ENCODE measurements around the gene ARHGAP6. TPM values are rescaled to one million over a fixed set of nuclear protein-coding genes. Genes with fewer than 3 reads are reported as not detected.
"Not testable (repeated sequence)": the region's sequence is repeated elsewhere in the genome, so short reads cannot be mapped to it uniquely, and the experiment has no call there.

Gene ARHGAP6
- total RNA-seq, 1 experiment from 2014 or later: 2.0 TPM

DNA sequence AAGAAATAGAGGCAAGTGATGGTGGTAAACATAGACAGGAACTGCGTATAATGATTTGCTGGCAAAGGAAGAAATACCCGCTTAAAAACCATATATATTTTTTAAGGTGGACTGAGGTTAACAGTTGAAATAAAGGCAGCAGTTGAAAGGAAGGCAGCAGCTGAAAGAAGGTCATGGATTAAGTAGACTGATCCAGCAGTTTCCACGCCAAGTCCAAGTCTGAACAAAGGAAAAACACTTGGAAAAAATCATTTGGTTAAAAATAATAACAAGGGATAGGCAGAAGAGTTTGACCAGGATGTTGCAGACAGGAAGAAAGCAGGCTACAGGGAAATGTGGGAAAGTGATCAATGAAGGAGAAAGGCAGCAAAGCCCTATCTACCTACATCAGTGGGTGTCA is 278.9 kb downstream of the ARHGAP6 start:
- no peaks in the 10 kb centered on the region for H3K36me3 ChIP-seq (replicated peaks; ENCODE audit: control insufficient read depth, insufficient read depth, low read length)
- DNase-seq: no peak
- no peak overlapping the region for H3K4me3 ChIP-seq (ENCODE audit: insufficient read depth, low read depth, low read length)
- H3K27me3 ChIP-seq (ENCODE audit: control insufficient read depth, insufficient read depth, low read length): no peaks in the 10 kb centered on the region

DNA sequence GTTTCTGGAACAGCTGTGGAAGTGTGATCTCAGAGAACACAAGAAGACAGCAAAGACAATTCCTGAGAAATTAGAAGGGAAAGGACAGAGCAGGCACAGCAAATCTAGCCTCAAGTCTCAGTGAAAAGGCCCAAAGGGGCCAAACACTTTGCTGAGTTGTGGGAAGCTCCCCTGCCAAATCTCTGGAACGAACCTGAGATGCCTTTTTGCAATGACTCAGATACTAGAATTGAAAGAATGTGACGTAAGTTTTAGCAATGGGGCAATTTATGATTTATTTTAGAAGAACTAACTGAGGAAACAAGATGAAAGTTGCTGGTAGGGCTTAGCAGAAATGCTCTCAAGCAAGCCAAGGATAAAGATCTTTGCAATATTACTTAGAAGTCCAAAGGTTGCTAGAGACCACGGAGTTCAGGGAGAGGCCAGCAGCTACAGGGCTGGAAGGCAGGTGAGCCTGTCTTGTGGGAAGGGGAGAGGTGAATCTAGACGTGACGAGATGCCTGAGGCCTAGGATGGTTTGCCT is 279.7 kb downstream of the ARHGAP6 start:
- Histone ChIP-seq H3K36me3 (replicated peaks; ENCODE audit: control insufficient read depth, insufficient read depth, low read length) (no peaks in the 10 kb centered on the region), H3K4me3 (ENCODE audit: insufficient read depth, low read depth, low read length) (no peak overlapping the region), H3K27me3 (ENCODE audit: control insufficient read depth, insufficient read depth, low read length) (no peaks in the 10 kb centered on the region)
- DNase-seq: no peak

GRCh38 chrX:11382930-11383329 is 282.8 kb downstream of the ARHGAP6 start:
- Histone ChIP-seq H3K4me3 (ENCODE audit: insufficient read depth, low read depth, low read length) (no peak overlapping the region), H3K36me3 (replicated peaks; ENCODE audit: control insufficient read depth, insufficient read depth, low read length) (no peaks in the 10 kb centered on the region), H3K27me3 (ENCODE audit: control insufficient read depth, insufficient read depth, low read length) (no peaks in the 10 kb centered on the region)
- DNase-seq: no peak

GRCh38 chrX:11381464-11381863 is 284.3 kb downstream of the ARHGAP6 start:
- H3K27me3 ChIP-seq (ENCODE audit: control insufficient read depth, insufficient read depth, low read length): no peaks in the 10 kb centered on the region
- no peak overlapping the region for H3K4me3 ChIP-seq (ENCODE audit: insufficient read depth, low read depth, low read length)
- no peaks in the 10 kb centered on the region for H3K36me3 ChIP-seq (replicated peaks; ENCODE audit: control insufficient read depth, insufficient read depth, low read length)
- DNase-seq: peak; percentile 19

GRCh38 chrX:11380187-11380844 is 285.4 kb downstream of the ARHGAP6 start:
- H3K36me3 ChIP-seq (replicated peaks; ENCODE audit: control insufficient read depth, insufficient read depth, low read length): no peaks in the 10 kb centered on the region
- no peak overlapping the region for H3K4me3 ChIP-seq (ENCODE audit: insufficient read depth, low read depth, low read length)
- no peaks in the 10 kb centered on the region for H3K27me3 ChIP-seq (ENCODE audit: control insufficient read depth, insufficient read depth, low read length)
- DNase-seq: no peak

DNA sequence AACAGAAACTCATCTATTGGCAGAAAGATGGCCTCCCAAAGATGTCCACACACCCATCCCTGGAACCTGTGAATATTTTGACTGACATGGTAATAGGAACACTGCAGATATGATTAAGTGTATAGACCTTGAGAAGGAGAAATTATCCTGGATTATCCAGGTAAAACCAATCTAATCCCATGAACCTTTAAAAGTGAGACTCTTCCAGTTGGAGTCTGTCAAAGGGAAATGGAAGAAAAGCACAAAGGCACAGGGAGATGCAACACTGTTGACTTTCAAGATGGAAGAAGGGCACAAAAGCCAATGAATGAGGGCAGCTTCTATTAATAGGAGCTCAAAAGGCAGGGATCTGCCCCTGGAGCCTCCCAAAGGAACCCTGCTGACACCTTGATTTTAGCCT is 289.6 kb downstream of the ARHGAP6 start:
- Histone ChIP-seq H3K27me3 (ENCODE audit: control insufficient read depth, insufficient read depth, low read length) (no peaks in the 10 kb centered on the region), H3K4me3 (ENCODE audit: insufficient read depth, low read depth, low read length) (no peak overlapping the region), H3K36me3 (replicated peaks; ENCODE audit: control insufficient read depth, insufficient read depth, low read length) (no peaks in the 10 kb centered on the region)
- DNase-seq: no peak

GRCh38 chrX:11375614-11376119 is 290.1 kb downstream of the ARHGAP6 start:
- H3K36me3 ChIP-seq (replicated peaks; ENCODE audit: control insufficient read depth, insufficient read depth, low read length): no peaks in the 10 kb centered on the region
- H3K4me3 ChIP-seq (ENCODE audit: insufficient read depth, low read depth, low read length): no peak overlapping the region
- H3K27me3 ChIP-seq (ENCODE audit: control insufficient read depth, insufficient read depth, low read length): no peaks in the 10 kb centered on the region
- no peak for DNase-seq

GRCh38 chrX:11374570-11374969 is 291.1 kb downstream of the ARHGAP6 start:
- no peaks in the 10 kb centered on the region for H3K36me3 ChIP-seq (replicated peaks; ENCODE audit: control insufficient read depth, insufficient read depth, low read length)
- no peaks in the 10 kb centered on the region for H3K27me3 ChIP-seq (ENCODE audit: control insufficient read depth, insufficient read depth, low read length)
- no peak for DNase-seq
- no peak overlapping the region for H3K4me3 ChIP-seq (ENCODE audit: insufficient read depth, low read depth, low read length)

DNA sequence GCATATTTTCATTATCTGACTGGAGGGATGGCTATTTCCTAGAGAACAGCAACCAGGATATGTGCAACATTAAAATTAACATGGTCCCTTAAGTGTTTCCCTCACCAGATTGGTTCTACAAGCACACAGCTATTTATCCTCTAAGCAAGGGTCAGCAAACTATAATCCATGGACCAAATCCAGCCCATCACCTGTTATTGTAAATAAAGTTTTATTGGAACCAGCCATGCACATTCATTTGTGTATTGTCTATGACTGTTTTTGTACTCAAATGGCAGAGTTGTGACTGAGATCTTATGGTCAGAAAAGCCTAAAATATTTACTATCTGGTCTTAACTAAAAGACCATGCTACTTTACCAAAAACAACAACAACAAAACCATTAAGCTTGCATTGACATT is 294.6 kb downstream of the ARHGAP6 start:
- Histone ChIP-seq H3K27me3 (ENCODE audit: control insufficient read depth, insufficient read depth, low read length) (no peaks in the 10 kb centered on the region; the same call in 1 of the 2 replicates), H3K36me3 (replicated peaks; ENCODE audit: control insufficient read depth, insufficient read depth, low read length) (no peaks in the 10 kb centered on the region), H3K4me3 (ENCODE audit: insufficient read depth, low read depth, low read length) (no peak overlapping the region)
- DNase-seq: no peak

DNA sequence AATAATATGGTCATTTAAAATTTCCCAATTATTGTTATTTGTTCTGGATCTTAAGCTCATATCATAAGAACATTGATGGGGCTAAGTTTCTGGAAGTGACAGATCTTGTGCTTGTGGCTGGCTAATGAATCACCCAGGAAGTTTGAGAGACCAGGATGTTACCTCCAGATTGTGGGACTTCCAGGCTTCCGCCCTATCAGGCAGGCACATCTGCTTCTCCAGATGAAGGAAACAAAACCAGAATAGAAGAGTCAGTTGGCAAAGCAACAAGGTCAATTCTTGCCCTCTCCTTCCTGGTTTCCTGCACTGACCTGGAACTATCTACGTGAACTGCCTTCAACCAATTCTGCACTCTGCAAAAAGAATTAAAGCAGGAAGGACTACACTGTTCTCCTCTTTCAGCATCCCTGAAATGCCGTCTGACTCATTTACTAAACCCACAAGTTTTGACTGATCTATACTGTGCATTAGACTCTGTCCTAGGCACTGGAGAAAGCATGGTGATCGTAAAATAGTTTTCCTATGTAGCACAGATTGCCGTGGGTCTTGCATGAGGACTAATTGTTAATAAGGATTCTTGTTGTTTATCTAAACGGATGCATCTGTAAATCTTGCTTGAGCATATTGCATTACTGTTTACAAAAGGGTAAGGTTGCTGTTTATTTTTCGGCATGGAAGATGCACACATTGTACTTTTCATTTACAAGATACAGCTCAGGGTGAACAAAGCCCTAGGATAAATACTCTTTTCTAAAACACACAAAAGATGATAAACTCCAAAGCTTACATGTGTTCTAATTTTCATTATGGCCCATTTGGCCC is 297.9 kb downstream of the ARHGAP6 start:
- H3K36me3 ChIP-seq (replicated peaks; ENCODE audit: control insufficient read depth, insufficient read depth, low read length): no peaks in the 10 kb centered on the region
- no peak overlapping the region for H3K4me3 ChIP-seq (ENCODE audit: insufficient read depth, low read depth, low read length)
- H3K27me3 ChIP-seq (ENCODE audit: control insufficient read depth, insufficient read depth, low read length): no peaks in the 10 kb centered on the region; the same call in 1 of the 2 replicates
- DNase-seq: no peak

DNA sequence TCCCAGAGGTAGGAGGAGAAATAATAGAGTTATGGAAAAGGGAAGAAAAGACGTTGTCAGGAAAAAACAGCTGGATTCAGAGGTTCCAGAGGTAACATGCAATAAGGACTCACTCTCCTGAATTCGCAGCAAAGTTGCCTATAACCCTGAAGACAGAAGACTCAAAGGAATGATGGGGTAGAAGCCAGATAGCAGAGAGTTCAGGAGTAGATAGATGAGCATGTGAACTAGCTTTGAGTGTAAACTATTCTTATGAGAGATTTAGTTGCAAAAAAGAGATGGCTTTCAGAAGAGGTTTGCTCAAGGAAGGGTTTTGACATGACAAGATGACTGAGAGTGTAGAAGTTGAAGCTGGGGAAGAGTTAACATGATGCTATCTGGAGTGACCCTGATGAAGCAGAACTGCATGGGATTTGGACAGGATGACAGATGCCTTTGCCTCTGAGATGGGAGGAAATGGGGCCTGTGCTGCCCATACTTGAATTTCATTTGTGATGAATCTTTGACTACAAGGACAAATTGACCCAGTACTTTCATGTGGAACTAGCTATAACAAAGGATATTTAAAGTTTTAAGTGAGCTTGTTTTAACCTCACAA is 298.6 kb downstream of the ARHGAP6 start:
- no peaks in the 10 kb centered on the region for H3K36me3 ChIP-seq (replicated peaks; ENCODE audit: control insufficient read depth, insufficient read depth, low read length)
- H3K4me3 ChIP-seq (ENCODE audit: insufficient read depth, low read depth, low read length): no peak overlapping the region
- no peak for DNase-seq
- no peaks in the 10 kb centered on the region; the same call in 1 of the 2 replicates for H3K27me3 ChIP-seq (ENCODE audit: control insufficient read depth, insufficient read depth, low read length)

GRCh38 chrX:11365426-11365825 is 300.3 kb downstream of the ARHGAP6 start:
- Histone ChIP-seq H3K36me3 (replicated peaks; ENCODE audit: control insufficient read depth, insufficient read depth, low read length) (no peaks in the 10 kb centered on the region), H3K4me3 (ENCODE audit: insufficient read depth, low read depth, low read length) (no peak overlapping the region), H3K27me3 (ENCODE audit: control insufficient read depth, insufficient read depth, low read length) (no peaks in the 10 kb centered on the region; the same call in 1 of the 2 replicates)
- DNase-seq: no peak

DNA sequence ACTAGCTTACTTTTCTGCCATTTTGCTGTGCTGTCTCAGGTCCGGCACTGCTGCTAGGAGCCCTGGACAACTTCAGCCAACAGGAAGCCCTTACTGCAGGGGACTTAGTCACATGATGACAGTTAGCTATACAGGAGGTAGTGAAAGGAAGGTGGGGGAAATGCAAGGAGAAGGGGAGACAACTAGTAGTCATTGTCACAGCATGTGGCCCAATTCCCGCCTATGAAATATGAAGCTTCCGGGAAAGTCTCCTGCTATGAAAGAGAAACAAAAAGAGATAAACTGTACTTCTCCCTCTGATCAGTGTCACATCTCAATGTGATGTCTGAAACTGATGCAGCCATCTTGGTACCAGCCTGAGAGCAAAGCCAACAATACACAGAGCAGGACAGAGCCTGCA is 300.9 kb downstream of the ARHGAP6 start:
- no peak for DNase-seq
- Histone ChIP-seq H3K4me3 (ENCODE audit: insufficient read depth, low read depth, low read length) (no peak overlapping the region), H3K27me3 (ENCODE audit: control insufficient read depth, insufficient read depth, low read length) (no peaks in the 10 kb centered on the region; the same call in 1 of the 2 replicates), H3K36me3 (replicated peaks; ENCODE audit: control insufficient read depth, insufficient read depth, low read length) (no peaks in the 10 kb centered on the region)

- DNase-seq; H3K36me3 ChIP-seq (replicated peaks; ENCODE audit: control insufficient read depth, insufficient read depth, low read length); H3K27me3 ChIP-seq (ENCODE audit: control insufficient read depth, insufficient read depth, low read length); H3K4me3 ChIP-seq (ENCODE audit: insufficient read depth, low read depth, low read length): not testable (repeated sequence)
These were observed 301.9 kb downstream of the ARHGAP6 start for GRCh38 chrX:11363825-11364224.
